CD4-positive, alpha-beta T cell treated with Interleukin-15 for 4 hours (primary cell): ENCODE measurements around the gene SMIM10L1.

ENCODE experiments used
- DNase-seq: peaks from one replicate; pipeline ENCODE4 v3.0.0-alpha.2; 2020; ENCODE audit warnings: low spot score

Gene SMIM10L1

GRCh38 chr12:11186837-11187236 is 15.8 kb downstream of the SMIM10L1 start, which contains the start of gene TAS2R42:
TSS of gene TAS2R42 (minus strand) at chr12:11186937. CDS start at chr12:11186937, 0 bp downstream.
- DNase-seq = no peak

- no peak for DNase-seq
Observed at GRCh38 chr12:11202811-11203210, 31.8 kb downstream of the SMIM10L1 start.

GRCh38 chr12:11204173-11204572 is 33.2 kb downstream of the SMIM10L1 start:
- DNase-seq = no peak

GRCh38 chr12:11209113-11209512 is 38.1 kb downstream of the SMIM10L1 start:
- DNase-seq = no peak
